PC-9 (cell line): ENCODE results near the gene IMPG1. TPM values are rescaled to one million over a fixed set of nuclear protein-coding genes. Genes with fewer than 3 reads are reported as not detected.

Experiments used
- BruUV-seq: library from RNA; stranded (reverse); fragments of 400-500 nt; replicated peaks from 2 replicates; lab custom pipeline; 2021; lab: Mats Ljungman, UMichigan
- CTCF ChIA-PET: fragments of 300-600 bp; sonication (Branson Sonifier 250); formaldehyde crosslinking; loops from one replicate; lab custom pipeline; 2022; ENCODE audit warnings: antibody characterized with exemption; lab: Charles Lee
- POLR2A ChIA-PET: fragments of 300-600 bp; sonication (Branson Sonifier 250); formaldehyde crosslinking; loops from one replicate; lab custom pipeline; 2022; ENCODE audit warnings: antibody characterized with exemption; ENCODE audit not compliant: unreplicated experiment; lab: Charles Lee
- DNase-seq, 2 experiments: peaks; one replicate each; pipeline versions ENCODE4 v3.0.0 to v3.0.0-alpha.2; 2015 to 2022; ENCODE audit warnings: mixed read lengths in 1 of 2
- H2AFZ ChIP-seq: fragments of 200-600 bp; sonication (generic); 2 replicates; pipeline ENCODE4 v1.8.1; 2017; ENCODE audit warnings: antibody characterized with exemption
- H3F3A ChIP-seq: fragments of 200-600 bp; sonication (generic); 2 replicates; pipeline ENCODE4 v1.8.1; 2017; ENCODE audit warnings: antibody characterized with exemption, mild to moderate bottlenecking, low read depth; ENCODE audit not compliant: insufficient read depth
- H3K27ac ChIP-seq: fragments of 200-600 bp; sonication (generic); 2 replicates; pipeline ENCODE4 v1.6.1; 2016; ENCODE audit warnings: mixed run types
- H3K27me3 ChIP-seq: fragments of 200-600 bp; sonication (generic); 2 replicates; pipeline ENCODE4 v1.6.1; 2016; ENCODE audit warnings: low read depth, mixed run types; ENCODE audit not compliant: insufficient read depth
- H3K36me3 ChIP-seq: fragments of 200-600 bp; sonication (generic); 2 replicates; pipeline ENCODE4 v1.6.1; 2016; ENCODE audit warnings: low read depth, mixed run types
- H3K4me1 ChIP-seq: fragments of 200-600 bp; sonication (generic); replicated peaks from 2 replicates; pipeline ENCODE4 v1.6.1; 2016; ENCODE audit warnings: mixed run types; ENCODE audit not compliant: insufficient read depth
- H3K4me2 ChIP-seq: fragments of 200-600 bp; sonication (generic); 2 replicates; pipeline ENCODE4 v1.6.1; 2017; ENCODE audit warnings: mixed run types
- H3K4me3 ChIP-seq: fragments of 200-600 bp; sonication (generic); 2 replicates; pipeline ENCODE4 v1.6.1; 2016; ENCODE audit warnings: mixed run types
- H3K79me2 ChIP-seq: fragments of 200-600 bp; sonication (generic); 2 replicates; pipeline ENCODE4 v1.6.1; 2017; ENCODE audit warnings: low read depth, mixed run types
- H3K9me2 ChIP-seq: fragments of 200-600 bp; sonication (generic); 2 replicates; pipeline ENCODE4 v1.8.1; 2017; ENCODE audit warnings: mild to moderate bottlenecking; ENCODE audit not compliant: insufficient read depth
- H3K9me3 ChIP-seq: fragments of 200-600 bp; sonication (generic); 2 replicates; pipeline ENCODE4 v1.8.1; 2016; ENCODE audit warnings: low read depth; ENCODE audit not compliant: insufficient read depth
- H4K20me1 ChIP-seq: fragments of 200-600 bp; sonication (generic); 2 replicates; pipeline ENCODE4 v1.8.1; 2017; ENCODE audit not compliant: insufficient read depth
- CTCF ChIP-seq: fragments of 200-600 bp; sonication (generic); conservative IDR thresholded peaks from 2 replicates; pipeline ENCODE4 v1.6.1; 2017; ENCODE audit warnings: mixed run types, antibody characterized with exemption, mild to moderate bottlenecking, moderate library complexity
- EZH2 ChIP-seq: fragments of 200-600 bp; sonication (generic); IDR thresholded peaks from 2 replicates; pipeline ENCODE4 v1.8.0; 2017; ENCODE audit warnings: antibody characterized with exemption, low read depth
- intact Hi-C: fragments of 100-400 bp; cut with micrococcal nuclease; formaldehyde crosslinking; loops from one replicate; pipeline ENCODE4 v1.10.0; 2022; ENCODE audit not compliant: unreplicated experiment
- total RNA-seq: library from RNA; stranded (reverse); gene quantifications from 2 replicates; pipeline ENCODE4 v1.2.3, GENCODE V29; 2021

The IMPG1 gene
- total RNA-seq, 1 experiment from 2014 or later = not detected

GRCh38 chr6:75970093-75970492 is 102.4 kb downstream of the IMPG1 start:
- ChIA-PET CTCF (no interaction called here), POLR2A (no interaction called here)
- H3K4me2 ChIP-seq = no peak overlapping the region
- BruUV-seq = no TSS peak
- intact Hi-C loops = no loop called here
- no peak overlapping the region for H3K27ac ChIP-seq
- H2AFZ ChIP-seq = no peak overlapping the region
- no peaks in the 10 kb centered on the region for H3K36me3 ChIP-seq
- DNase-seq = no peak
- TF ChIP-seq EZH2 (no peak), CTCF (no peak)
- no peaks in the 10 kb centered on the region for H3K9me2 ChIP-seq
- no peak overlapping the region for H3K4me3 ChIP-seq
- no peaks in the 10 kb centered on the region for H3K27me3 ChIP-seq
- no peaks in the 10 kb centered on the region for H3K79me2 ChIP-seq
- no peaks in the 10 kb centered on the region for H4K20me1 ChIP-seq
- H3K4me1 ChIP-seq = no peaks in the 10 kb centered on the region
- H3K9me3 ChIP-seq = no peaks in the 10 kb centered on the region
- H3F3A ChIP-seq = no peaks in the 10 kb centered on the region

GRCh38 chr6:75968143-75968542 is 104.3 kb downstream of the IMPG1 start:
- Histone ChIP-seq H3K9me2 (no peaks in the 10 kb centered on the region), H3F3A (no peaks in the 10 kb centered on the region), H3K27ac (no peak overlapping the region), H3K4me2 (no peak overlapping the region), H4K20me1 (no peaks in the 10 kb centered on the region), H3K36me3 (no peaks in the 10 kb centered on the region), H3K9me3 (no peaks in the 10 kb centered on the region), H2AFZ (no peak overlapping the region), H3K4me3 (no peak overlapping the region), H3K4me1 (no peaks in the 10 kb centered on the region), H3K79me2 (no peaks in the 10 kb centered on the region), H3K27me3 (no peaks in the 10 kb centered on the region)
- no peak for DNase-seq
- BruUV-seq = no TSS peak
- TF ChIP-seq CTCF = no peak
- TF ChIP-seq EZH2 = no peak
- POLR2A ChIA-PET = no interaction called here
- CTCF ChIA-PET = no interaction called here
- intact Hi-C loops = no loop called here

GRCh38 chr6:75963569-75963968 is 108.9 kb downstream of the IMPG1 start:
- no peaks in the 10 kb centered on the region for H3K27me3 ChIP-seq
- no peak overlapping the region for H3K27ac ChIP-seq
- POLR2A ChIA-PET = no interaction called here
- H3K4me1 ChIP-seq = no peaks in the 10 kb centered on the region
- intact Hi-C loops = no loop called here
- H3K9me2 ChIP-seq = no peaks in the 10 kb centered on the region; the same call in 1 of the 2 replicates
- H3K9me3 ChIP-seq = no peaks in the 10 kb centered on the region
- H4K20me1 ChIP-seq = no peaks in the 10 kb centered on the region
- TF ChIP-seq CTCF = no peak
- TF ChIP-seq EZH2 = no peak
- no peak overlapping the region for H2AFZ ChIP-seq
- no peaks in the 10 kb centered on the region for H3F3A ChIP-seq
- no peak overlapping the region for H3K4me2 ChIP-seq
- no peaks in the 10 kb centered on the region for H3K36me3 ChIP-seq
- DNase-seq = no peak
- BruUV-seq = no TSS peak
- no peak overlapping the region for H3K4me3 ChIP-seq
- CTCF ChIA-PET = no interaction called here
- no peaks in the 10 kb centered on the region for H3K79me2 ChIP-seq
